ENCODE measurements around the gene CCDC13. TPM values are rescaled to one million over a fixed set of nuclear protein-coding genes. Genes with fewer than 3 reads are reported as not detected.

The CCDC13 gene
- total RNA-seq, 1 experiment from 2014 or later, result 0.79 TPM

DNA sequence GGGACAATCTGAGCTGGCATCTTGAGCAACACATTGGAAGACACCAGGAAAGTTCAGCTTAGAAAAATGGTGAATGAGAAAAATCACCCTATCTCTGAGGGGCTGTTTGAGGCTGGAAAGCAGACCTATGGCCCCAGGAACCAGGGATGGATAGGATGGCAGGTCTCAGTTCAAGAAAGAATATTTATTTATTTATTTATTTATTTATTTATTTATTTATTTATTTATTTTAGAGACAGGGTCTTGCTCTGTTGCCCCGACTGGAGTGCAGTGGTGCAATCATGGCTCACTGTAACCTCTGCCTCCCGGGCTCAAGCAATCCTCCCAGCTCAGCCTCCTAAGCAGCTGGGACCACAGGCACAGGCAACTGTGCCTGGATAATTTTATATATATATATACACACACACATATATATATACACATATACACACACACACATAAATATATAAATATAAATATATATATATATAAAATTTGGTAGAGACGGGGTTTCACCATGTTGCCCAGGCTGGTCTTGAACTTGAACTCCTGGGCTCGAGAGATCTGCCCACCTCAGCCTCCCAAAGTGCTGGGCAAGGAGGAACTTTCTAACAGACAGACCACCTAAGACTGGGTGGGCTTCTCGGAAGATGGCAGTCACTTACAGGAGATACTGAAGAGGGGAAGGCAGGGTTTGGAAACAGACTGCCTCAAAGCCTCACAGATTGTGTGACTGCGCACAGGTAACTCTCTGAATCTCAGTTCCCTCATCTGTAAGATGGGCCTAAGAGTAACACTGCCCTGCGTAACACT is 29.7 kb downstream of the CCDC13 start:
- no peak for DNase-seq (ENCODE audit: low spot score)
- ChIA-PET CTCF (interaction anchor here (0.6 to 4.9 kb wide), 19 partner anchors 8 to 175 kb away, joined by 3 to 49 read pairs (median 6); partner anchors contain the start of genes HHATL and NKTR), POLR2A (interaction anchor here (0.6 kb wide), 1 partner anchor 239 kb away, joined by 4 read pairs; no protein-coding TSS in a partner anchor)
- no peak overlapping the region for H3K27ac Mint-ChIP-seq
- H3K4me3 Mint-ChIP-seq, result no peak overlapping the region
- H3K9me3 Mint-ChIP-seq, result no peaks in the 10 kb centered on the region; the same call in 1 of the 2 replicates
- no peaks in the 10 kb centered on the region for H3K36me3 Mint-ChIP-seq
- peaks cover 19% of the 10 kb centered on the region; the same call in 1 of the 2 replicates for H3K4me1 Mint-ChIP-seq
- ATAC-seq, result no peak
- H3K27me3 Mint-ChIP-seq (ENCODE audit: low read depth), result no peaks in the 10 kb centered on the region
- no peak for TF ChIP-seq SP1 (CRISPR knock-in tag; conservative IDR thresholded peaks at IDR 0.05)
- TF ChIP-seq, protein P1, sequence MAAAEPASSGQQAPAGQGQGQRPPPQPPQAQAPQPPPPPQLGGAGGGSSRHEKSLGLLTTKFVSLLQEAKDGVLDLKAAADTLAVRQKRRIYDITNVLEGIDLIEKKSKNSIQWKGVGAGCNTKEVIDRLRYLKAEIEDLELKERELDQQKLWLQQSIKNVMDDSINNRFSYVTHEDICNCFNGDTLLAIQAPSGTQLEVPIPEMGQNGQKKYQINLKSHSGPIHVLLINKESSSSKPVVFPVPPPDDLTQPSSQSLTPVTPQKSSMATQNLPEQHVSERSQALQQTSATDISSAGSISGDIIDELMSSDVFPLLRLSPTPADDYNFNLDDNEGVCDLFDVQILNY (CRISPR knock-in tag; IDR thresholded peaks at IDR 0.05), result no peak
- no peak for TF ChIP-seq NFATC4 (CRISPR knock-in tag; IDR thresholded peaks at IDR 0.05)
- no peak for TF ChIP-seq ATF3 (CRISPR knock-in tag; conservative IDR thresholded peaks at IDR 0.05)
- no peak for TF ChIP-seq JAZF1 (CRISPR knock-in tag; IDR thresholded peaks at IDR 0.05)
- no peak for TF ChIP-seq NR2C2 (CRISPR knock-in tag; IDR thresholded peaks at IDR 0.05)
- TF ChIP-seq CDX4 (CRISPR knock-in tag; IDR thresholded peaks at IDR 0.05; ENCODE audit: borderline replicate concordance), result no peak
- no peak for TF ChIP-seq ZNF232 (CRISPR knock-in tag; IDR thresholded peaks at IDR 0.05)
- no peak for TF ChIP-seq GRHL2 (CRISPR knock-in tag; IDR thresholded peaks at IDR 0.05; ENCODE audit: insufficient replicate concordance, severe bottlenecking)
- no peak for TF ChIP-seq CBFB (CRISPR knock-in tag; IDR thresholded peaks at IDR 0.05; ENCODE audit: low read depth)
- no peak for TF ChIP-seq TEAD1 (CRISPR knock-in tag; IDR thresholded peaks at IDR 0.05)
- TF ChIP-seq PRRX2 (CRISPR knock-in tag; IDR thresholded peaks at IDR 0.05), result no peak
- no peak for TF ChIP-seq ETV6 (CRISPR knock-in tag; IDR thresholded peaks at IDR 0.05)

- ChIA-PET CTCF (interaction anchor here (0.9 to 4.9 kb wide), 3 partner anchors 82 to 88 kb away, joined by 3 to 24 read pairs (median 6); no protein-coding TSS in a partner anchor), POLR2A (no interaction called here)
- DNase-seq (ENCODE audit: low spot score) (no peak), ATAC-seq (no peak)
- Mint-ChIP-seq H3K27ac (no peak overlapping the region), H3K9me3 (no peaks in the 10 kb centered on the region; the same call in 1 of the 2 replicates), H3K27me3 (ENCODE audit: low read depth) (no peaks in the 10 kb centered on the region), H3K4me1 (peaks cover 19% of the 10 kb centered on the region; the same call in 1 of the 2 replicates), H3K36me3 (no peaks in the 10 kb centered on the region), H3K4me3 (no peak overlapping the region)
- no peak for TF ChIP-seq CTCF (IDR thresholded peaks at IDR 0.05)
- TF ChIP-seq, protein P2, sequence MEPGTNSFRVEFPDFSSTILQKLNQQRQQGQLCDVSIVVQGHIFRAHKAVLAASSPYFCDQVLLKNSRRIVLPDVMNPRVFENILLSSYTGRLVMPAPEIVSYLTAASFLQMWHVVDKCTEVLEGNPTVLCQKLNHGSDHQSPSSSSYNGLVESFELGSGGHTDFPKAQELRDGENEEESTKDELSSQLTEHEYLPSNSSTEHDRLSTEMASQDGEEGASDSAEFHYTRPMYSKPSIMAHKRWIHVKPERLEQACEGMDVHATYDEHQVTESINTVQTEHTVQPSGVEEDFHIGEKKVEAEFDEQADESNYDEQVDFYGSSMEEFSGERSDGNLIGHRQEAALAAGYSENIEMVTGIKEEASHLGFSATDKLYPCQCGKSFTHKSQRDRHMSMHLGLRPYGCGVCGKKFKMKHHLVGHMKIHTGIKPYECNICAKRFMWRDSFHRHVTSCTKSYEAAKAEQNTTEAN (CRISPR knock-in tag; IDR thresholded peaks at IDR 0.05), result no peak
- no peak for TF ChIP-seq OVOL2 (CRISPR knock-in tag; IDR thresholded peaks at IDR 0.05; ENCODE audit: borderline replicate concordance)
- TF ChIP-seq, protein P3, sequence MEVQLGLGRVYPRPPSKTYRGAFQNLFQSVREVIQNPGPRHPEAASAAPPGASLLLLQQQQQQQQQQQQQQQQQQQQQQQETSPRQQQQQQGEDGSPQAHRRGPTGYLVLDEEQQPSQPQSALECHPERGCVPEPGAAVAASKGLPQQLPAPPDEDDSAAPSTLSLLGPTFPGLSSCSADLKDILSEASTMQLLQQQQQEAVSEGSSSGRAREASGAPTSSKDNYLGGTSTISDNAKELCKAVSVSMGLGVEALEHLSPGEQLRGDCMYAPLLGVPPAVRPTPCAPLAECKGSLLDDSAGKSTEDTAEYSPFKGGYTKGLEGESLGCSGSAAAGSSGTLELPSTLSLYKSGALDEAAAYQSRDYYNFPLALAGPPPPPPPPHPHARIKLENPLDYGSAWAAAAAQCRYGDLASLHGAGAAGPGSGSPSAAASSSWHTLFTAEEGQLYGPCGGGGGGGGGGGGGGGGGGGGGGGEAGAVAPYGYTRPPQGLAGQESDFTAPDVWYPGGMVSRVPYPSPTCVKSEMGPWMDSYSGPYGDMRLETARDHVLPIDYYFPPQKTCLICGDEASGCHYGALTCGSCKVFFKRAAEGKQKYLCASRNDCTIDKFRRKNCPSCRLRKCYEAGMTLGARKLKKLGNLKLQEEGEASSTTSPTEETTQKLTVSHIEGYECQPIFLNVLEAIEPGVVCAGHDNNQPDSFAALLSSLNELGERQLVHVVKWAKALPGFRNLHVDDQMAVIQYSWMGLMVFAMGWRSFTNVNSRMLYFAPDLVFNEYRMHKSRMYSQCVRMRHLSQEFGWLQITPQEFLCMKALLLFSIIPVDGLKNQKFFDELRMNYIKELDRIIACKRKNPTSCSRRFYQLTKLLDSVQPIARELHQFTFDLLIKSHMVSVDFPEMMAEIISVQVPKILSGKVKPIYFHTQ (CRISPR knock-in tag; IDR thresholded peaks at IDR 0.05), result no peak
Measured at GRCh38 chr3:42742688-42743087, 30.4 kb downstream of the CCDC13 start.

Measured in WTC11 (cell line).